ENCODE data around the gene ZNF747. TPM values are rescaled to one million over a fixed set of nuclear protein-coding genes. Genes with fewer than 3 reads are reported as not detected.

ZNF747 gene
- total and polyA plus RNA-seq, 2 donors (not counting 3 experiments of a cell fraction or from before 2014, with no cell fraction given), result 6.4 to 7.2 TPM

- H3K27ac ChIP-seq (ENCODE audit: insufficient read depth, low read depth, low read length), result no peak overlapping the region
- no peaks in the 10 kb centered on the region for H3K9me3 ChIP-seq (replicated peaks; ENCODE audit: control insufficient read depth, insufficient read depth, low read length)
- H3K9ac ChIP-seq (replicated peaks; ENCODE audit: extremely low read depth, insufficient read depth, low read length), result no peak overlapping the region
- BruUV-seq (replicated peaks), result no TSS peak
- H3K79me2 ChIP-seq (ENCODE audit: control insufficient read depth, insufficient read depth, low read length), result no peaks in the 10 kb centered on the region
- peaks cover 0 to 4% of the 10 kb centered on the region in 2 experiments for H3K27me3 ChIP-seq (ENCODE audit: control insufficient read depth in 2 of 2, insufficient read depth in 2 of 2, low read length in 2 of 2)
- H3K36me3 ChIP-seq (ENCODE audit: control insufficient read depth in 2 of 2, extremely low read depth in 1 of 2, insufficient read depth in 2 of 2, low read length in 2 of 2), result no peaks in the 10 kb centered on the region
- ChIA-PET CTCF (interaction anchor here (1.0 kb wide), 1 partner anchor 32 kb away, joined by 3 read pairs; no protein-coding TSS in a partner anchor), POLR2A (no interaction called here)
- H3K9me1 ChIP-seq (replicated peaks; ENCODE audit: control insufficient read depth, extremely low read depth, insufficient read depth, low read length), result no peaks in the 10 kb centered on the region
- TF ChIP-seq, protein P1, sequence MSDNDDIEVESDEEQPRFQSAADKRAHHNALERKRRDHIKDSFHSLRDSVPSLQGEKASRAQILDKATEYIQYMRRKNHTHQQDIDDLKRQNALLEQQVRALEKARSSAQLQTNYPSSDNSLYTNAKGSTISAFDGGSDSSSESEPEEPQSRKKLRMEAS (IDR thresholded peaks at IDR 0.05; ENCODE audit: insufficient read depth, insufficient read length), result no peak
- TF ChIP-seq POLR2A (IDR thresholded peaks at IDR 0.05; ENCODE audit: low read depth, low read length) (no peak), JUN (IDR thresholded peaks at IDR 0.05; ENCODE audit: borderline replicate concordance, insufficient read depth, insufficient read length, low read depth) (no peak), POLR2AphosphoS5 (IDR thresholded peaks at IDR 0.05; ENCODE audit: insufficient read depth, low read depth, low read length) (no peak), GATA2 (IDR thresholded peaks at IDR 0.05; ENCODE audit: insufficient read depth, insufficient read length, low read depth, low read length) (no peak), FOS (IDR thresholded peaks at IDR 0.05; ENCODE audit: borderline replicate concordance, insufficient read depth, low read length) (no peak), MYC (IDR thresholded peaks at IDR 0.05; ENCODE audit: low read depth, low read length) (no peak), CTCF (IDR thresholded peaks at IDR 0.05; ENCODE audit: extremely low read depth in 1 of 2, insufficient read depth in 1 of 2, low read depth in 1 of 2, low read length in 2 of 2) (no peak), EZH2 (IDR thresholded peaks at IDR 0.05; ENCODE audit: borderline replicate concordance, low read depth, low read length, severe bottlenecking) (no peak)
- intact Hi-C loops (cut with micrococcal nuclease), result no loop called here
- dilution Hi-C loops (cut with MboI; ENCODE audit: extremely low pct_ligation_motif_present, low sequenced_read_pairs), result no loop called here
- FAIRE-seq, result no peak
- DNase-seq (ENCODE audit: low read depth, low spot score), result no peak
- no peak overlapping the region for H3K4me2 ChIP-seq (ENCODE audit: insufficient read depth, low read length)
- peaks cover 14% of the 10 kb centered on the region for H3K4me1 ChIP-seq (ENCODE audit: control insufficient read depth, extremely low read depth, insufficient read depth, low read length)
- H4K20me1 ChIP-seq (replicated peaks; ENCODE audit: control insufficient read depth, extremely low read depth, insufficient read depth, low read length), result no peaks in the 10 kb centered on the region
- H3K4me3 ChIP-seq (replicated peaks in 1 of 3; ENCODE audit: insufficient read depth in 1 of 3, low read depth in 1 of 3, low read length in 3 of 3), result no peak overlapping the region
- H2AFZ ChIP-seq (ENCODE audit: low read depth, low read length), result no peak overlapping the region
Observed at GRCh38 chr16:30567160-30567990, 32.7 kb upstream of the ZNF747 start.
